Gastroesophageal sphincter (tissue), 2 donors: ENCODE results near the gene VENTX.

Experiments used
- EP300 ChIP-seq: sonication (generic); formaldehyde crosslinking; IDR thresholded peaks from one replicate; pipeline ENCODE4 v1.6.1; 2017; ENCODE audit warnings: antibody characterized with exemption, mild to moderate bottlenecking
- POLR2A ChIP-seq, 2 donors: fragments of 450-650 bp; IDR thresholded peaks; one replicate each; pipeline ENCODE4 v1.6.1; 2017; ENCODE audit warnings: antibody characterized with exemption in 2 of 2, mild to moderate bottlenecking in 2 of 2, moderate library complexity in 1 of 2

DNA sequence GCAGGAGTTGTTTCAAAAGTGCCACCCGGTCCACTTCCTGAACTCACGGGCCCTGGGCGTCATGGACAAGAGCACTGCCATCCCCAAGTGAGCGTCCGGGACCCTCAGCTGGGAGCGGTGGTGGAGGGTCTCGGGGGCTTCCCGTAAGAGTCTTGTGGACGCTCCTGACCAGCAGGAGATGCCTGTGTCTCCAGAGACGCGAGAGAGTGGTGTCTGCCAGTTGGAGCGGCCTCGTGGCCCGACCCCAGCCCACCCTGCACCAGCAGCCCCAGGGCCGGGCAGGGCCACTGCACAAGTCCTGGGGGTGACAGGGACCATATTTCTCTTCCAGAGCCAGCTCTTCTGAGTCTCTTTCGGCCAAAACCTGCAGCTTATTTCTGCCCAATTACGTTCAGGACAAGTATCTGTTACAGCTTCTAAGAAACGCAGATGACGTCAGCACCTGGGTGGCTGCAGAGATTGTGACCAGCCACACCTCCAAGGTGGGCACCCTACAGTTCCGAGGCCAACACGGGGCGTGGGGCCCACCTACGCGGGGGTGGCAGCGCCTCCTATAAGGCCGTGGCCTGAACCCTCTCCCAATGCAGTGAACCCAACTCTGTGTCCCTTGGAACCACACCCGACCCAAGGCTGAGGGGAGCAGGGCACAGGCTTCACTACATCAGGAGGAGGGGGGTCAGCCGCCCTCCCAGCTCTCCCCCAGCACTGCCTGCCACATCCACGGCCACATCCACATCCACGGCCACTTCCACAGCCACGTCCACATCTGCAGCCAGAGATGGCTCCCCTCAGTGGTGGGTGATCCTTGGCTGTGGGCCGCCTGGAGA, 23.8 kb upstream of the VENTX start:
- TF ChIP-seq EP300: no peak
- TF ChIP-seq POLR2A (IDR thresholded peaks at IDR 0.05): no peak
